ENCODE data around the gene DST.

GRCh38 chr6:56550301-56550700 is 92.4 kb downstream of the DST start:
- no peak for TF ChIP-seq CTCF (IDR thresholded peaks at IDR 0.05)
- no peak for TF ChIP-seq EP300 (IDR thresholded peaks at IDR 0.05)

Data from tibial nerve (tissue), 4 donors.